Panc1 (cell line): ENCODE data around the gene CAPN8.

ENCODE experiments used
- CTCF ChIP-seq: fragments of 450-650 bp; IDR thresholded peaks from 2 replicates; pipeline ENCODE4 v1.5.1; 2017; ENCODE audit warnings: mild to moderate bottlenecking
- POLR2AphosphoS5 ChIP-seq: IDR thresholded peaks from 2 replicates; pipeline ENCODE4 v1.6.1; 2012; ENCODE audit warnings: mild to moderate bottlenecking, low read depth, low read length, moderate library complexity
- REST ChIP-seq, 2 experiments: IDR thresholded peaks; 2 replicates each; pipeline ENCODE4 v1.6.1; 2011 to 2012; ENCODE audit warnings: low read depth in 2 of 2, control low read depth in 1 of 2, low read length in 1 of 2, mild to moderate bottlenecking in 1 of 2, moderate library complexity in 1 of 2; ENCODE audit not compliant: insufficient read depth in 1 of 2
- SIN3A ChIP-seq: IDR thresholded peaks from 2 replicates; pipeline ENCODE4 v1.6.1; 2012; ENCODE audit warnings: low read depth, mild to moderate bottlenecking, low read length, moderate library complexity, borderline replicate concordance; ENCODE audit not compliant: insufficient read depth

GRCh38 chr1:223631956-223632355 lies 33.5 kb downstream of the CAPN8 start:
- TF ChIP-seq CTCF (no peak), SIN3A (no peak), POLR2AphosphoS5 (no peak), REST (IDR thresholded peaks at IDR 0.05; ENCODE audit: insufficient read depth in 1 of 2, low read depth in 2 of 2, low read length in 1 of 2) (no peak)
